Lower leg skin (tissue), 4 donors: ENCODE results near the gene ATG12. TPM values are rescaled to one million over a fixed set of nuclear protein-coding genes. Genes with fewer than 3 reads are reported as not detected.

Source experiments
- DNase-seq, 2 donors: peaks; one replicate each; pipeline ENCODE4 v3.0.0-alpha.2; 2019; ENCODE audit warnings: low spot score in 2 of 2
- H3K4me3 ChIP-seq: fragments of 200-600 bp; sonication (generic); 2 replicates; pipeline ENCODE4 v1.5.1; 2017; ENCODE audit warnings: mild to moderate bottlenecking, low read depth; ENCODE audit not compliant: poor library complexity, severe bottlenecking
- CTCF ChIP-seq, 3 donors: fragments of 450-650 bp; IDR thresholded peaks; one replicate each; pipeline ENCODE4 v1.5.1; 2016; ENCODE audit warnings: antibody characterized with exemption in 3 of 3, mild to moderate bottlenecking in 3 of 3, moderate library complexity in 2 of 3
- POLR2A ChIP-seq, 2 donors: fragments of 450-650 bp; IDR thresholded peaks; one replicate each; pipeline ENCODE4 v1.6.1; 2016 to 2017; ENCODE audit warnings: antibody characterized with exemption in 2 of 2, mild to moderate bottlenecking in 1 of 2, moderate library complexity in 1 of 2
- WGBS, 2 donors: methylation state at CpG; one replicate each; pipeline ENCODE4 v1.1.5; 2018; 5-methylcytosine and 5-hydroxymethylcytosine counted together
- intact Hi-C: fragments of 100-400 bp; cut with DNase I; formaldehyde crosslinking; loops from one replicate; pipeline ENCODE4 v1.15.0; 2023; ENCODE audit warnings: low total_unique reads
- total RNA-seq, 4 donors: library from RNA; depleted of rRNA; stranded (reverse); fragments of >200 nt; gene quantifications; one replicate each; pipeline ENCODE4 v1.1.0, GENCODE V29; 2016

ATG12 gene
- total RNA-seq, 4 donors from 2014 or later, result 29.7 to 52.7 (median 34.8) TPM

GRCh38 chr5:115842089-115842935, 947 bp upstream of the ATG12 start:
- H3K4me3 ChIP-seq, result peak overlapping the region; percentile 88
- no peak for DNase-seq
- TF ChIP-seq POLR2A (IDR thresholded peaks at IDR 0.05), result no peak
- peak in 1 of 3 donors; percentile 3 for TF ChIP-seq CTCF (IDR thresholded peaks at IDR 0.05)
- 0% methylated on average over 19 to 23 of the region's 68 CpGs for WGBS, 2 donors
- intact Hi-C loops, result no loop called here

- no peak for DNase-seq
- H3K4me3 ChIP-seq, result peak overlapping the region; percentile 88
- intact Hi-C loops, result no loop called here
- TF ChIP-seq POLR2A (IDR thresholded peaks at IDR 0.05) (no peak), CTCF (IDR thresholded peaks at IDR 0.05) (no peak)
- WGBS, 2 donors, result 0 to 1% methylated on average over 5 of the region's 5 CpGs
Observed at GRCh38 chr5:115840873-115841272, 492 bp downstream of the ATG12 start.

- DNase-seq, result no peak
- WGBS, 2 donors, result 41 to 43% methylated on average over 10 of the region's 10 CpGs
- TF ChIP-seq CTCF (IDR thresholded peaks at IDR 0.05), result no peak
- no peak overlapping the region for H3K4me3 ChIP-seq
- intact Hi-C loops, result no loop called here
Observed at GRCh38 chr5:115838885-115839518, 2.4 kb downstream of the ATG12 start.

- intact Hi-C loops, result no loop called here
- 80 to 90% methylated on average over 4 of the region's 4 CpGs for WGBS, 2 donors
- TF ChIP-seq POLR2A (IDR thresholded peaks at IDR 0.05) (no peak), CTCF (IDR thresholded peaks at IDR 0.05) (no peak)
- no peak overlapping the region for H3K4me3 ChIP-seq
- DNase-seq, result no peak
Observed at GRCh38 chr5:115835481-115835880, 5.9 kb downstream of the ATG12 start.

GRCh38 chr5:115831163-115831768, 10.1 kb downstream of the ATG12 start:
- H3K4me3 ChIP-seq, result no peak overlapping the region
- TF ChIP-seq POLR2A (IDR thresholded peaks at IDR 0.05) (no peak), CTCF (IDR thresholded peaks at IDR 0.05) (no peak)
- 43 to 46% methylated on average over 2 of the region's 2 CpGs for WGBS, 2 donors
- no peak for DNase-seq
- intact Hi-C loops, result no loop called here
